Uterus (tissue), 2 donors: ENCODE results near the gene CHRDL2.

ENCODE experiments used
- CTCF ChIP-seq, 4 experiments: fragments of 200-600 bp in 2 of 4; fragments of 450-650 bp in 2 of 4; sonication (generic) in 2 of 4; IDR thresholded peaks; one replicate each; pipeline ENCODE4 v1.5.1; 2016 to 2019; ENCODE audit warnings: antibody characterized with exemption in 4 of 4, mild to moderate bottlenecking in 2 of 4, moderate library complexity in 1 of 4
- POLR2A ChIP-seq, 2 donors: fragments of 450-650 bp; IDR thresholded peaks; one replicate each; pipeline ENCODE4 v1.6.1; 2016; ENCODE audit warnings: antibody characterized with exemption in 2 of 2, mild to moderate bottlenecking in 1 of 2, moderate library complexity in 1 of 2

- no peak for TF ChIP-seq CTCF (IDR thresholded peaks at IDR 0.05)
- no peak for TF ChIP-seq POLR2A (IDR thresholded peaks at IDR 0.05)
Measured at GRCh38 chr11:74647404-74647803, 83.8 kb downstream of the CHRDL2 start.
